Upper lobe of left lung (tissue), 6 donors: ENCODE measurements around the gene PPP1R14B. TPM values are rescaled to one million over a fixed set of nuclear protein-coding genes. Genes with fewer than 3 reads are reported as not detected.
A peak's percentile ranks its signal among the peaks of the same experiment; 100 is the strongest.

ENCODE experiments used
- ATAC-seq, 2 donors: fragments of 200-7000 bp; cut with Tn5 transposase; one replicate each; pipeline ENCODE4 v1.9.1; 2022; ENCODE audit warnings: mild to moderate bottlenecking in 2 of 2, moderate library complexity in 2 of 2; ENCODE audit not compliant: low FRiP score in 2 of 2
- DNase-seq, 2 donors: peaks; one replicate each; pipeline ENCODE4 v3.0.0-alpha.2; 2019 to 2020
- H3K27ac ChIP-seq, 4 donors: fragments of 200-600 bp; sonication (generic); one replicate each; pipeline ENCODE4 v1.5.1; 2016 to 2019
- H3K27me3 ChIP-seq, 4 donors: fragments of 200-600 bp; sonication (generic); one replicate each; pipeline ENCODE4 v1.5.1; 2017 to 2019
- H3K36me3 ChIP-seq, 4 donors: fragments of 200-600 bp; sonication (generic); one replicate each; pipeline ENCODE4 v1.5.1; 2016 to 2019
- H3K4me1 ChIP-seq, 4 donors: fragments of 200-600 bp; sonication (generic); one replicate each; pipeline ENCODE4 v1.5.1; 2018 to 2019
- H3K4me3 ChIP-seq, 4 donors: fragments of 200-600 bp; sonication (generic); one replicate each; pipeline ENCODE4 v1.5.1; 2017 to 2019; ENCODE audit warnings: mild to moderate bottlenecking in 2 of 4, moderate library complexity in 1 of 4
- H3K9me3 ChIP-seq, 4 donors: fragments of 200-600 bp; sonication (generic); one replicate each; pipeline ENCODE4 v1.5.1; 2018 to 2019
- CTCF ChIP-seq, 6 experiments: fragments of 450-650 bp in 4 of 6; fragments of 200-600 bp in 2 of 6; sonication (generic) in 2 of 6; IDR thresholded peaks; one replicate each; pipeline ENCODE4 v1.5.1; 2016 to 2019; ENCODE audit warnings: antibody characterized with exemption in 6 of 6
- EP300 ChIP-seq, 4 donors: sonication (generic); formaldehyde crosslinking; IDR thresholded peaks; one replicate each; pipeline ENCODE4 v1.5.1; 2017; ENCODE audit warnings: antibody characterized with exemption in 4 of 4, control low read depth in 2 of 4
- POLR2A ChIP-seq, 4 donors: fragments of 450-650 bp; IDR thresholded peaks; one replicate each; pipeline ENCODE4 v1.5.1; 2016 to 2017; ENCODE audit warnings: antibody characterized with exemption in 4 of 4, mild to moderate bottlenecking in 2 of 4
- POLR2AphosphoS5 ChIP-seq, 2 donors: sonication (generic); formaldehyde crosslinking; IDR thresholded peaks; one replicate each; pipeline ENCODE4 v1.5.1; 2017; ENCODE audit warnings: antibody characterized with exemption in 2 of 2
- WGBS, 2 donors: methylation state at CpG; one replicate each; pipeline ENCODE4 v1.1.5; 2017 to 2018; 5-methylcytosine and 5-hydroxymethylcytosine counted together
- total RNA-seq, 6 donors: library from RNA; depleted of rRNA in 4 of 6; stranded (reverse); fragments of >200 nt in 4 of 6; gene quantifications; one replicate each; pipeline versions ENCODE4 v1.1.0 to v1.2.1, GENCODE V29; 2016 to 2021
- donor health status: DM: no; HTN: no; CAD: no; lungs with moderate emphysema.
- donor health status: DM: no; HTN: yes; CAD: no; lungs with severe emphysema.

PPP1R14B gene
- total RNA-seq, 6 donors from 2014 or later = 51.4 to 118 (median 60.3) TPM

- H3K9me3 ChIP-seq = no peaks in the 10 kb centered on the region
- H3K27ac ChIP-seq = peak within 1 kb of the TSS; percentile 87 to 96 (median 90)
- peak; percentile 78 to 80 for ATAC-seq
- 1% methylated on average over 27 to 62 of the region's 62 CpGs for WGBS, 2 donors
- H3K4me3 ChIP-seq = peak within 1 kb of the TSS; percentile 31 to 93 (median 72)
- TF ChIP-seq EP300 (IDR thresholded peaks at IDR 0.05) (no peak), POLR2AphosphoS5 (IDR thresholded peaks at IDR 0.05) (peak; percentile 41 to 61), CTCF (IDR thresholded peaks at IDR 0.05) (peak in 1 of 6 experiments; percentile 4), POLR2A (IDR thresholded peaks at IDR 0.05) (peak in 2 of 4 donors; percentile 49 to 63)
- no peaks in the 10 kb centered on the region for H3K36me3 ChIP-seq
- peaks cover 52 to 73% (median 60%) of the 10 kb centered on the region in 4 donors for H3K4me1 ChIP-seq
- peak; percentile 94 to 98 for DNase-seq
- no peaks in the 10 kb centered on the region for H3K27me3 ChIP-seq
Measured at GRCh38 chr11:64230171-64230984, 16.4 kb downstream of the PPP1R14B start, which contains the start of gene DNAJC4. Gene DNAJC4, plus strand, starts transcription at chr11:64230548. Its CDS starts 307 bp downstream, at chr11:64230855.

- H3K4me1 ChIP-seq = peaks cover 53 to 73% (median 60%) of the 10 kb centered on the region in 4 donors
- WGBS, 2 donors = 27 to 48% methylated on average over 7 to 13 of the region's 13 CpGs
- DNase-seq = no peak
Measured at GRCh38 chr11:64229744-64230170, 17.0 kb downstream of the PPP1R14B start.

GRCh38 chr11:64229090-64229743 is 17.5 kb downstream of the PPP1R14B start:
- peak overlapping the region; percentile 87 to 96 (median 90) for H3K27ac ChIP-seq
- no peaks in the 10 kb centered on the region for H3K9me3 ChIP-seq
- DNase-seq (peak in 1 of 2 donors; percentile 36), ATAC-seq (no peak)
- no peak for TF ChIP-seq CTCF (IDR thresholded peaks at IDR 0.05)
- no peak for TF ChIP-seq POLR2AphosphoS5 (IDR thresholded peaks at IDR 0.05)
- no peak for TF ChIP-seq POLR2A (IDR thresholded peaks at IDR 0.05)
- no peak for TF ChIP-seq EP300 (IDR thresholded peaks at IDR 0.05)
- peaks cover 55 to 78% (median 61%) of the 10 kb centered on the region in 4 donors for H3K4me1 ChIP-seq
- H3K27me3 ChIP-seq = no peaks in the 10 kb centered on the region
- WGBS, 2 donors = 88 to 97% methylated on average over 10 to 11 of the region's 12 CpGs
- peaks cover 0 to under 1% (median 0%) of the 10 kb centered on the region in 4 donors for H3K36me3 ChIP-seq
- H3K4me3 ChIP-seq = no peak overlapping the region

More at GRCh38 chr11:64229744-64230170, 17.0 kb downstream of the PPP1R14B start:
- no peak for ATAC-seq
- no peaks in the 10 kb centered on the region for H3K36me3 ChIP-seq
- peak overlapping the region; percentile 87 to 96 (median 90) for H3K27ac ChIP-seq
- no peaks in the 10 kb centered on the region for H3K9me3 ChIP-seq
- no peak for TF ChIP-seq CTCF (IDR thresholded peaks at IDR 0.05)
- TF ChIP-seq POLR2AphosphoS5 (IDR thresholded peaks at IDR 0.05) = no peak
- no peak for TF ChIP-seq EP300 (IDR thresholded peaks at IDR 0.05)
- TF ChIP-seq POLR2A (IDR thresholded peaks at IDR 0.05) = no peak
- H3K4me3 ChIP-seq = peak overlapping the region; percentile 4 to 93 (median 72)
- no peaks in the 10 kb centered on the region for H3K27me3 ChIP-seq

GRCh38 chr11:64227405-64227956 is 19.3 kb downstream of the PPP1R14B start:
- DNase-seq (peak in 1 of 2 donors; percentile 29), ATAC-seq (no peak)
- Histone ChIP-seq H3K27ac (peak overlapping the region; percentile 83 to 96 (median 92)), H3K4me1 (peaks cover 44 to 61% (median 49%) of the 10 kb centered on the region in 4 donors), H3K9me3 (no peaks in the 10 kb centered on the region), H3K4me3 (peak overlapping the region in 3 of 4 donors; percentile 62 to 76 (median 72)), H3K36me3 (peaks cover 0 to 14% (median 9%) of the 10 kb centered on the region in 4 donors), H3K27me3 (no peaks in the 10 kb centered on the region)
- 68 to 92% methylated on average over 3 of the region's 3 CpGs for WGBS, 2 donors
- no peak for TF ChIP-seq CTCF (IDR thresholded peaks at IDR 0.05)
- TF ChIP-seq EP300 (IDR thresholded peaks at IDR 0.05) = no peak
- no peak for TF ChIP-seq POLR2AphosphoS5 (IDR thresholded peaks at IDR 0.05)
- TF ChIP-seq POLR2A (IDR thresholded peaks at IDR 0.05) = no peak
